ENCODE results near the gene PTPN21. TPM values are rescaled to one million over a fixed set of nuclear protein-coding genes. Genes with fewer than 3 reads are reported as not detected.

PTPN21 gene
- total RNA-seq, 4 donors from 2014 or later: 27.8 to 38.5 (median 28.9) TPM

- H3K9me3 ChIP-seq: no peaks in the 10 kb centered on the region
- intact Hi-C loops (cut with DNase I; ENCODE audit: low total_unique reads): no loop called here
- peaks cover 0 to 18% (median 4%) of the 10 kb centered on the region in 4 donors for H3K4me1 ChIP-seq
- H3K36me3 ChIP-seq: peaks cover 0 to 8% (median 3%) of the 10 kb centered on the region in 4 donors
- WGBS, 2 donors (ENCODE audit: low coverage in 1 of 2): 98% methylated on average over 6 of the region's 6 CpGs; no CpG with 5 or more reads in 1 of the 2 donors
- in situ Hi-C loops (cut with MboI; ENCODE audit: low pct_ligation_motif_present in 1 of 4, low pct_unique_long_range_greater_than_20kb in 1 of 4, low sequenced_read_pairs in 3 of 4): loop anchor here in 3 of 4 donors (5.0 to 25.0 kb wide), 3 partner anchors 72 to 522 kb away; partner anchors contain the start of gene ZC3H14 (in 3 of the 3)
- no peaks in the 10 kb centered on the region for H3K27me3 ChIP-seq
- H3K4me3 ChIP-seq: no peak overlapping the region
- TF ChIP-seq CTCF (IDR thresholded peaks at IDR 0.05) (no peak), EP300 (IDR thresholded peaks at IDR 0.05; ENCODE audit: low read depth) (no peak), POLR2AphosphoS5 (IDR thresholded peaks at IDR 0.05) (no peak), POLR2A (IDR thresholded peaks at IDR 0.05) (no peak)
- no peak for DNase-seq
- H3K27ac ChIP-seq: no peak overlapping the region
Measured at GRCh38 chr14:88490168-88490567, 64.6 kb downstream of the PTPN21 start.

GRCh38 chr14:88488897-88489296 is 65.9 kb downstream of the PTPN21 start:
- intact Hi-C loops (cut with DNase I; ENCODE audit: low total_unique reads): no loop called here
- in situ Hi-C loops (cut with MboI; ENCODE audit: low pct_ligation_motif_present in 1 of 4, low pct_unique_long_range_greater_than_20kb in 1 of 4, low sequenced_read_pairs in 3 of 4): loop anchor here in 1 of 4 donors (25.0 kb wide), 1 partner anchor 523 kb away; no protein-coding TSS in a partner anchor
- 79 to 89% methylated on average over 5 to 6 of the region's 6 CpGs for WGBS, 2 donors (ENCODE audit: low coverage in 1 of 2)
- Histone ChIP-seq H3K9me3 (no peaks in the 10 kb centered on the region), H3K36me3 (peaks cover 0 to 10% (median 3%) of the 10 kb centered on the region in 4 donors), H3K27ac (no peak overlapping the region), H3K4me3 (no peak overlapping the region), H3K27me3 (no peaks in the 10 kb centered on the region), H3K4me1 (peaks cover 0 to 18% (median 4%) of the 10 kb centered on the region in 4 donors)
- TF ChIP-seq CTCF (IDR thresholded peaks at IDR 0.05): no peak
- no peak for TF ChIP-seq POLR2AphosphoS5 (IDR thresholded peaks at IDR 0.05)
- TF ChIP-seq EP300 (IDR thresholded peaks at IDR 0.05; ENCODE audit: low read depth): no peak
- TF ChIP-seq POLR2A (IDR thresholded peaks at IDR 0.05): no peak
- no peak for DNase-seq

- 91% methylated on average over 7 of the region's 7 CpGs; no CpG with 5 or more reads in 1 of the 2 donors for WGBS, 2 donors (ENCODE audit: low coverage in 1 of 2)
- Histone ChIP-seq H3K27ac (no peak overlapping the region), H3K36me3 (peaks cover 0 to 10% (median 3%) of the 10 kb centered on the region in 4 donors), H3K27me3 (no peaks in the 10 kb centered on the region), H3K4me1 (peaks cover 0 to 15% (median 4%) of the 10 kb centered on the region in 4 donors), H3K4me3 (no peak overlapping the region), H3K9me3 (no peaks in the 10 kb centered on the region)
- TF ChIP-seq POLR2AphosphoS5 (IDR thresholded peaks at IDR 0.05) (no peak), EP300 (IDR thresholded peaks at IDR 0.05; ENCODE audit: low read depth) (no peak), CTCF (IDR thresholded peaks at IDR 0.05) (no peak)
- intact Hi-C loops (cut with DNase I; ENCODE audit: low total_unique reads) (no loop called here), in situ Hi-C loops (cut with MboI; ENCODE audit: low pct_ligation_motif_present in 1 of 4, low pct_unique_long_range_greater_than_20kb in 1 of 4, low sequenced_read_pairs in 3 of 4) (loop anchor here in 1 of 4 donors (25.0 kb wide), 1 partner anchor 524 kb away; no protein-coding TSS in a partner anchor)
- no peak for DNase-seq
Measured at GRCh38 chr14:88488081-88488480, 66.7 kb downstream of the PTPN21 start.

- Histone ChIP-seq H3K4me1 (no peaks in the 10 kb centered on the region), H3K27ac (no peak overlapping the region), H3K36me3 (peaks cover 0 to 24% (median 6%) of the 10 kb centered on the region in 4 donors), H3K27me3 (no peaks in the 10 kb centered on the region), H3K9me3 (no peaks in the 10 kb centered on the region), H3K4me3 (no peak overlapping the region)
- intact Hi-C loops (cut with DNase I; ENCODE audit: low total_unique reads) (no loop called here), in situ Hi-C loops (cut with MboI; ENCODE audit: low pct_ligation_motif_present in 1 of 4, low pct_unique_long_range_greater_than_20kb in 1 of 4, low sequenced_read_pairs in 3 of 4) (loop anchor here in 1 of 4 donors (25.0 kb wide), 1 partner anchor 530 kb away; no protein-coding TSS in a partner anchor)
- DNase-seq: no peak
- WGBS, 2 donors (ENCODE audit: low coverage in 1 of 2): 88 to 100% methylated on average over 1 to 3 of the region's 3 CpGs
- TF ChIP-seq POLR2A (IDR thresholded peaks at IDR 0.05): no peak
- TF ChIP-seq CTCF (IDR thresholded peaks at IDR 0.05): no peak
- no peak for TF ChIP-seq POLR2AphosphoS5 (IDR thresholded peaks at IDR 0.05)
- no peak for TF ChIP-seq EP300 (IDR thresholded peaks at IDR 0.05; ENCODE audit: low read depth)
Measured at GRCh38 chr14:88482524-88482923, 72.3 kb downstream of the PTPN21 start.
